ENCODE data around the gene CELSR3.

- TF ChIP-seq TAF1 (IDR thresholded peaks at IDR 0.05; ENCODE audit: borderline replicate concordance, low read depth, low read length): no peak
- TF ChIP-seq POLR2A (IDR thresholded peaks at IDR 0.05; ENCODE audit: low read depth, low read length): no peak
Observed at GRCh38 chr3:48711727-48712126, 49.0 kb upstream of the CELSR3 start.

Data from GM12892 (cell line).